Keratinocyte (primary cell): ENCODE measurements around the gene CTNNA3. TPM values are rescaled to one million over a fixed set of nuclear protein-coding genes. Genes with fewer than 3 reads are reported as not detected.

Experiments
- DNase-seq: peaks from one replicate; pipeline ENCODE4 v3.0.0-alpha.2; 2011; ENCODE audit warnings: low read depth, missing footprints, low spot score
- FAIRE-seq: peaks from 2 replicates; lab custom pipeline; 2011; peaks lifted over from hg19 to GRCh38; lab: Jason Lieb, UNC
- H2AFZ ChIP-seq: 2 replicates; pipeline ENCODE4 v1.6.0; 2012; ENCODE audit warnings: low read length, control low read depth, inconsistent platforms; ENCODE audit not compliant: control insufficient read depth
- H3K27ac ChIP-seq: 2 replicates; pipeline ENCODE4 v1.5.1; 2011; ENCODE audit warnings: low read length; ENCODE audit not compliant: control insufficient read depth, insufficient read depth
- H3K27me3 ChIP-seq: 3 replicates; pipeline ENCODE4 v1.6.0; 2011; ENCODE audit warnings: low read length; ENCODE audit not compliant: control insufficient read depth, insufficient read depth; ENCODE audit errors: extremely low read depth
- H3K36me3 ChIP-seq, 2 experiments: 2 replicates in 1 of 2; 3 replicates in 1 of 2; pipeline ENCODE4 v1.5.1; 2011; ENCODE audit warnings: low read length in 2 of 2, mild to moderate bottlenecking in 1 of 2; ENCODE audit not compliant: control insufficient read depth in 2 of 2, insufficient read depth in 2 of 2; ENCODE audit errors: extremely low read depth in 1 of 2
- H3K4me1 ChIP-seq: 3 replicates; pipeline ENCODE4 v1.5.1; 2011; ENCODE audit warnings: low read length; ENCODE audit not compliant: control insufficient read depth, insufficient read depth; ENCODE audit errors: extremely low read depth
- H3K4me2 ChIP-seq: 3 replicates; pipeline ENCODE4 v1.6.0; 2011; ENCODE audit warnings: low read depth, low read length; ENCODE audit not compliant: control insufficient read depth, insufficient read depth; ENCODE audit errors: extremely low read depth
- H3K4me3 ChIP-seq, 3 experiments: fragments of 200-600 bp in 1 of 3; sonication (generic) in 1 of 3; 2 replicates in 2 of 3; 3 replicates in 1 of 3; pipeline ENCODE4 v1.5.1; 2011 to 2016; ENCODE audit warnings: low read length in 3 of 3, mild to moderate bottlenecking in 3 of 3, control low read depth in 2 of 3, inconsistent platforms in 1 of 3, low read depth in 1 of 3, mixed read lengths in 1 of 3, mixed run types in 1 of 3, moderate library complexity in 1 of 3; ENCODE audit not compliant: control insufficient read depth in 2 of 3, insufficient read depth in 2 of 3; ENCODE audit errors: extremely low read depth in 1 of 3
- H3K79me2 ChIP-seq: 2 replicates; pipeline ENCODE4 v1.6.0; 2012; ENCODE audit warnings: low read length; ENCODE audit not compliant: control insufficient read depth, insufficient read depth
- H3K9ac ChIP-seq: 3 replicates; pipeline ENCODE4 v1.6.0; 2011; ENCODE audit warnings: low read length; ENCODE audit not compliant: control insufficient read depth, insufficient read depth; ENCODE audit errors: extremely low read depth
- H3K9me1 ChIP-seq: 3 replicates; pipeline ENCODE4 v1.6.0; 2011; ENCODE audit warnings: low read length; ENCODE audit not compliant: control insufficient read depth, insufficient read depth; ENCODE audit errors: extremely low read depth
- H3K9me3 ChIP-seq: 2 replicates; pipeline ENCODE4 v1.5.1; 2012; ENCODE audit warnings: low read depth, low read length; ENCODE audit not compliant: control insufficient read depth
- H4K20me1 ChIP-seq: 3 replicates; pipeline ENCODE4 v1.6.0; 2011; ENCODE audit warnings: low read length; ENCODE audit not compliant: control insufficient read depth, insufficient read depth; ENCODE audit errors: extremely low read depth
- EZH2 ChIP-seq: IDR thresholded peaks from one replicate; pipeline ENCODE4 v1.6.1; 2012; ENCODE audit warnings: inconsistent platforms, mild to moderate bottlenecking, low read length, moderate library complexity
- dilution Hi-C: fragments of 300-500 bp; cut with MboI; formaldehyde crosslinking; loops from one replicate; pipeline ENCODE4 v1.7.0; 2020; ENCODE audit warnings: low sequenced_read_pairs; ENCODE audit not compliant: extremely low pct_ligation_motif_present
- polyA plus RNA-seq, 5 experiments: library from polyadenylated mRNA; depleted of rRNA in 3 of 5; stranded (reverse) in 3 of 5; stranded (forward) in 1 of 5; unstranded in 1 of 5; fragments of >200 nt; gene quantifications; 1 replicate in 1 of 5; 2 replicates in 3 of 5; 3 replicates in 1 of 5; pipeline versions ENCODE4 v1.2.1 to v1.2.3, GENCODE V29; 2011 to 2012; ENCODE audit warnings: missing spikeins in 2 of 5, low read depth in 1 of 5, low replicate concordance in 1 of 5
- TF ChIP-seq, protein P1 (sequence below), 3 experiments: IDR thresholded peaks in 1 of 3; conservative IDR thresholded peaks in 1 of 3; optimal IDR thresholded peaks in 1 of 3; 2 replicates in 2 of 3; 3 replicates in 1 of 3; pipeline versions ENCODE3 to v1.5.1; 2011; ENCODE audit warnings: low read length in 3 of 3, mild to moderate bottlenecking in 3 of 3, moderate library complexity in 2 of 3, control low read depth in 1 of 3, inconsistent platforms in 1 of 3; ENCODE audit not compliant: insufficient read depth in 2 of 3; ENCODE audit errors: extremely low read depth in 1 of 3

Gene CTNNA3
- polyA plus RNA-seq, 1 donor (not counting 4 experiments of a cell fraction or from before 2014, with no cell fraction given): 0.01 TPM

DNA sequence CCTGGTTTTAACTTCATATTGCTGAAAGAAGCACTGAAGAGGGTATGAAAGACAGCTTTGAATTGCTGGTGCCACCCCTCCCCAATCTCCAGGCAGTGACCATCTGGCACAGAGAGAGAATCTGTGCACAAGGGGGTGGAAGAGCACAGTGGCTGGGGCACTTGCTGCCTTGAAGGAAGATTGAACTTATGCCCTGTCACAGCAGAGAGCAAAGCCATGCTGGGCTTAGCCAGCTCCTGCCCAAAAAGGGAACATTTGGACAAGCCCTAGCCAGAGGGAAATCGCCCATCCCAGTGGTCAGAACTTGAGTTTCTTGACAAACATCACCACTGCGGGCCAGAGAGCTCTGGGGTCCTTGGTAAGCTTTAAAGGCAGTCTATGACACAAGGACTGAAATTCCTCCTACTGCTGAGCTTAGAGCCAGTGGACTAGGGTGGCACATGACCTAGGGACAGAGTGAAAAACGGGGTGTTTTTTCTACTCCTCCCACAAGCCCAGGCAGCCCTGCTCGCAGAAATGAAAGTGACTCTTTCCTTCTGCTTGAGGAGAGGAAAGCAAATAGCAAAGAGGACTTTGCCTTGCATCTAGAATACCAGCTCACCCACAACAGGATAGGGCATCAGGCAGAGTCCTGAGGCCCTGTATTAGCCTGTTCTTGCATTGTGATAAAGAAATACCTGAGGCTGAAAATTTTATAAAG, 257.2 kb downstream of the CTNNA3 start:
- Histone ChIP-seq H4K20me1 (no peaks in the 10 kb centered on the region), H3K79me2 (no peaks in the 10 kb centered on the region), H3K36me3 (no peaks in the 10 kb centered on the region), H3K4me2 (no peak overlapping the region), H3K9me3 (no peaks in the 10 kb centered on the region), H3K9me1 (no peaks in the 10 kb centered on the region), H3K27ac (no peak overlapping the region), H3K4me3 (no peak overlapping the region), H3K27me3 (no peaks in the 10 kb centered on the region), H2AFZ (no peak overlapping the region), H3K4me1 (no peaks in the 10 kb centered on the region), H3K9ac (no peak overlapping the region)
- dilution Hi-C loops: no loop called here
- DNase-seq (no peak), FAIRE-seq (no peak)
- no peak for TF ChIP-seq EZH2
- TF ChIP-seq, protein P1, sequence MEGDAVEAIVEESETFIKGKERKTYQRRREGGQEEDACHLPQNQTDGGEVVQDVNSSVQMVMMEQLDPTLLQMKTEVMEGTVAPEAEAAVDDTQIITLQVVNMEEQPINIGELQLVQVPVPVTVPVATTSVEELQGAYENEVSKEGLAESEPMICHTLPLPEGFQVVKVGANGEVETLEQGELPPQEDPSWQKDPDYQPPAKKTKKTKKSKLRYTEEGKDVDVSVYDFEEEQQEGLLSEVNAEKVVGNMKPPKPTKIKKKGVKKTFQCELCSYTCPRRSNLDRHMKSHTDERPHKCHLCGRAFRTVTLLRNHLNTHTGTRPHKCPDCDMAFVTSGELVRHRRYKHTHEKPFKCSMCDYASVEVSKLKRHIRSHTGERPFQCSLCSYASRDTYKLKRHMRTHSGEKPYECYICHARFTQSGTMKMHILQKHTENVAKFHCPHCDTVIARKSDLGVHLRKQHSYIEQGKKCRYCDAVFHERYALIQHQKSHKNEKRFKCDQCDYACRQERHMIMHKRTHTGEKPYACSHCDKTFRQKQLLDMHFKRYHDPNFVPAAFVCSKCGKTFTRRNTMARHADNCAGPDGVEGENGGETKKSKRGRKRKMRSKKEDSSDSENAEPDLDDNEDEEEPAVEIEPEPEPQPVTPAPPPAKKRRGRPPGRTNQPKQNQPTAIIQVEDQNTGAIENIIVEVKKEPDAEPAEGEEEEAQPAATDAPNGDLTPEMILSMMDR (optimal IDR thresholded peaks at IDR 0.05 in 1 of 3, IDR thresholded peaks at IDR 0.05 in 1 of 3, conservative IDR thresholded peaks at IDR 0.05 in 1 of 3; ENCODE audit: extremely low read depth in 1 of 3, insufficient read depth in 2 of 3, low read length in 3 of 3): no peak

DNA sequence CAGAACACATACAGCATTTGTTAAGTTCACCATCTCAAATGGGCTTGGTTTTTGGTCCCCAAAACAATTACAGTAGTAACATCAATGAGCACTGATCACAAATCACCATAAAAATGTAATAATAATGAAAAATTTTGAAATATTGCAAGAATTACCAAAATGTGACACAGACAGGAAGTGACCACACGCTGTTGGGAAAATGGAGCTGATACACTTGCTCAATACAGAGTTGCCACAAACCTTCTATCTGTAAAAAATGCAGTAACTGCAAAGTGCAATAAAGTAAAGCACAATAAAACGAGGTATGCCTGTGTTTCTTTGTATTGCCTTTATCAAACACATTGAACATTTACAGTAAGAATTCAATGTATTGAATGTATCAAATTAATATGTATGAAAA, 262.7 kb downstream of the CTNNA3 start:
- H3K79me2 ChIP-seq: no peaks in the 10 kb centered on the region
- TF ChIP-seq EZH2: no peak
- TF ChIP-seq, protein P1 (optimal IDR thresholded peaks at IDR 0.05 in 1 of 3, IDR thresholded peaks at IDR 0.05 in 1 of 3, conservative IDR thresholded peaks at IDR 0.05 in 1 of 3; ENCODE audit: extremely low read depth in 1 of 3, insufficient read depth in 2 of 3, low read length in 3 of 3): no peak
- H3K4me1 ChIP-seq: no peaks in the 10 kb centered on the region
- H3K36me3 ChIP-seq: no peaks in the 10 kb centered on the region
- no peaks in the 10 kb centered on the region for H3K9me1 ChIP-seq
- no peak overlapping the region for H3K4me3 ChIP-seq
- H4K20me1 ChIP-seq: no peaks in the 10 kb centered on the region
- dilution Hi-C loops: no loop called here
- H3K9ac ChIP-seq: no peak overlapping the region
- no peaks in the 10 kb centered on the region for H3K27me3 ChIP-seq
- DNase-seq (no peak), FAIRE-seq (no peak)
- no peak overlapping the region for H3K27ac ChIP-seq
- H3K9me3 ChIP-seq: no peaks in the 10 kb centered on the region
- H2AFZ ChIP-seq: no peak overlapping the region
- no peak overlapping the region for H3K4me2 ChIP-seq
